GM21360 (cell line): ENCODE results near the gene ALOX12.
"Not testable (repeated sequence)": the region's sequence is repeated elsewhere in the genome, so short reads cannot be mapped to it uniquely, and the experiment has no call there.

ENCODE experiments used
- ATAC-seq: cut with Tn5 transposase; IDR thresholded peaks from one replicate; pipeline ENCODE4 v1.9.1; 2021; ENCODE audit warnings: mild to moderate bottlenecking, moderate library complexity; ENCODE audit not compliant: unreplicated experiment

Gene ALOX12, protein sequence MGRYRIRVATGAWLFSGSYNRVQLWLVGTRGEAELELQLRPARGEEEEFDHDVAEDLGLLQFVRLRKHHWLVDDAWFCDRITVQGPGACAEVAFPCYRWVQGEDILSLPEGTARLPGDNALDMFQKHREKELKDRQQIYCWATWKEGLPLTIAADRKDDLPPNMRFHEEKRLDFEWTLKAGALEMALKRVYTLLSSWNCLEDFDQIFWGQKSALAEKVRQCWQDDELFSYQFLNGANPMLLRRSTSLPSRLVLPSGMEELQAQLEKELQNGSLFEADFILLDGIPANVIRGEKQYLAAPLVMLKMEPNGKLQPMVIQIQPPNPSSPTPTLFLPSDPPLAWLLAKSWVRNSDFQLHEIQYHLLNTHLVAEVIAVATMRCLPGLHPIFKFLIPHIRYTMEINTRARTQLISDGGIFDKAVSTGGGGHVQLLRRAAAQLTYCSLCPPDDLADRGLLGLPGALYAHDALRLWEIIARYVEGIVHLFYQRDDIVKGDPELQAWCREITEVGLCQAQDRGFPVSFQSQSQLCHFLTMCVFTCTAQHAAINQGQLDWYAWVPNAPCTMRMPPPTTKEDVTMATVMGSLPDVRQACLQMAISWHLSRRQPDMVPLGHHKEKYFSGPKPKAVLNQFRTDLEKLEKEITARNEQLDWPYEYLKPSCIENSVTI

GRCh38 chr17:6995500-6996255, at the start of gene ALOX12:
Gene ALOX12, plus strand, starts transcription at chr17:6996049. Its CDS starts 69 bp downstream, at chr17:6996118.
- ATAC-seq, result no peak

GRCh38 chr17:6947745-6948144, 48.1 kb upstream of the ALOX12 start:
- ATAC-seq, result no peak

- ATAC-seq, result no peak
Observed at GRCh38 chr17:6948562-6948961, 47.3 kb upstream of the ALOX12 start.

GRCh38 chr17:6948976-6949375, 46.9 kb upstream of the ALOX12 start:
- ATAC-seq, result no peak

GRCh38 chr17:6950938-6951337, 44.9 kb upstream of the ALOX12 start:
- ATAC-seq, result not testable (repeated sequence)

DNA sequence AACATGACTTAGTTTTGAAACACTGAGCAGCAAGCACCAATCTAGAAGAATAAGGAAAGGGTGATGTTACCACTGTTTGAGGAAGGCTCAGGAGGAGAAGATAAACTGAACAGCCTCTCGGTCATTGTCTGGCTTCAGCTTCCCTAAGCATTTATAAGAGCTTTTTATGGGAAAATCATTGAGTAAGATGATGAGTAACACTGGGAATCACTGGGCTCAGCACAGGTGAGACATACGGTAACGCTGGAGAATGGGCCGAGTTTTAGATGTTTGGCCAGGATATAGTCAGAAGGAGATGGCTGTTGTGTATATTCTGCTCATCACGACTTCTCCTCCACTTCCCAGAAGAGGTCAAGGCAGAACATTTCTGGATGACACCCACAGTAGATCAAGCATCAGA, 42.2 kb upstream of the ALOX12 start:
- ATAC-seq, result no peak

DNA sequence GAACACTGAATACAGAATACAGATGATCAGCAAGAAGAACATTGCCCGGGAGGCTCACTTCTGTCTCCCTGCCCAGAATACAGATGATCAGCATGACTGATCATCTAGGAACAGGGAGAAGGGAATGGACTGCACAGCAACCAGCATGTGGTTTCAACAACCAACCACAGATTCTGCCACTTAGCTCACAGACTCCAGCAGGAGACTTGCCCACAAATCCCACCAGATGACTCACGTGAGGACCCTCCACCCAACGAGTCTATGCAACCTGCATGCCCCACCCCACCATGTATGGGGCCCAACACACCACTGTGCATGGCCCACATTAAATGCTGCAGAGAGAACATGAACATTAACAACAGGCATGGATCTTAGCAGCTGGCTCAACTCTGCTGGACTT, 36.1 kb upstream of the ALOX12 start:
- ATAC-seq, result no peak

GRCh38 chr17:6969323-6969726, 26.5 kb upstream of the ALOX12 start:
- ATAC-seq, result no peak

DNA sequence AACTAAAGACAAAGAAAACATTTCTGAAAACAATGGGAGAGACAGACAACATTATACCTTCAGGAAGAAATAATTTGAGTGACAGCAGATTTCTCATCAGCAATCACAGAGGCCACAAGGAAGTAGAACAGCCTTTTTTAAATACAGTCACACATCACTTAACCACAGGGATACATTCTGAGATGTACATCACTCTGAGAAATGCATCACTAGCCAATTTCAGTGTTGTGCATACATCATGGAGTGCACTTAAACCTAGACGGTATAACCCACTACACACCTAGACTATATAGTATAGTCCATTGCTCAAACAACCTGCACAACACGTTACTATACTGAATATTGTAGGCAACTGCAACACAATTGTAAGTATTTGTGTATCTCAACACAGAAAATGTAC, 24.9 kb upstream of the ALOX12 start:
- no peak for ATAC-seq

- not testable (repeated sequence) for ATAC-seq
Observed at GRCh38 chr17:6979440-6979839, 16.4 kb upstream of the ALOX12 start.

GRCh38 chr17:6981426-6981825, 14.4 kb upstream of the ALOX12 start:
- no peak for ATAC-seq

DNA sequence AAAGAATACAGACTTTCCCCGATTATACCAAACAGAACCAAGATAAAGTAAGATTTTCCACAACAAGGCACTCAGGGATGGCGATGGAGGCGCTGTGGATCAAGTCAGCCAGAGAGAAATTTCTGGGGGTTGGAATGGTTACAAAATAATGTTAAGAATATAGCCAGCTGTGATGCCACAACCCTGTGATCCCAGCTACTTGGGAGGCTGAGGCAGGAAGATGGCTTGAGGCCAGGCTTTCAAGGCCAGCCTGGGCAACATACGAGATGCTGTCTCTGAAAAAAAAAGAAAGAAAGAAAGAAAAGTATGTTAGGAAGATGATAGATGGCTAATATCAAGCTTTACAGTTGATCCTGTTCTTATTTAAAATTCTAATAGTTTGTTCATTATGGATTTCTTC, 10.6 kb upstream of the ALOX12 start:
- no peak for ATAC-seq

DNA sequence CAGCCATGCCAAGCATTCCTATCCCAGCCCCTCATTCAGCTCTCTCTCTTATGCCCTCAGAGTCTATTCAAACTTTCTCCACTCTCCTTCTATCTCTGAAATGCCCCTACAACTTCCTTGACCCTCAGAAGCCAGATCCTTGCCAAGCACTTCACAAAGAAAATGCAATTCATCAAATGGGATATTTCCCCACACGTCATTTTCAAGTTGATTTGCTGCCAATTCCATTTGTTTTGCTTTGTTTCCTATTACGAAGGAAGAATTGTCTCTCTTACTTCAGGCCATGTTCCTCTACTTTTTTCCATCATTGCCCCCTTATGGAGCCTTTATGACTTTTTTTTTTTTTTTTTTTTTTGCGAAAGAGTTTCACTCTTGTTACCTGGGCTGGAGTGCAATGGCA, 9.2 kb upstream of the ALOX12 start:
- no peak for ATAC-seq

GRCh38 chr17:6989779-6990178, 6.1 kb upstream of the ALOX12 start:
- no peak for ATAC-seq

- ATAC-seq, result not testable (repeated sequence)
Observed at GRCh38 chr17:6993613-6994056, 2.2 kb upstream of the ALOX12 start.

DNA sequence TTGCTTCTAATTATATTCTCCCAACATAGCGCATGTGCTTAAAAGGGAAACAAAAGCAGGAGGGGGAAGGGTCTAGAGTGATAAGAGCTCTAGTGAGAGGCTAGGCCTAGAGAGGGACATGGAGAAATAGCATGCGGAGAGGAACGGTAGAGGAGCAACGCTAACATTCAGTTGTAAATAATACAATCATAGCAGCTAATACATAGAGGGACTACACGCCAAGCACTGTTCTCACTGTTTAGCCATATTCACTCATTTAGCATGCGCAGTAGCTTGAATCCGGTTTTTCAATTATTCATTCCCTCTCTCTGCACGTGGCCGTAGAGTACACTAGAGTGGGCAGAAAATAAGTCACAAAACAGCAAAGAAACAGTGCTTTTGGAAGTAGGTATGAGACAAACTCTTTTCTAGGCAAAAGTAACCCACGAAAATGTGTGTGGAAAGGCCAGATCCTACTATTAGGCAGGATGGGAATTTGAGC, 1.7 kb upstream of the ALOX12 start:
- ATAC-seq, result no peak

DNA sequence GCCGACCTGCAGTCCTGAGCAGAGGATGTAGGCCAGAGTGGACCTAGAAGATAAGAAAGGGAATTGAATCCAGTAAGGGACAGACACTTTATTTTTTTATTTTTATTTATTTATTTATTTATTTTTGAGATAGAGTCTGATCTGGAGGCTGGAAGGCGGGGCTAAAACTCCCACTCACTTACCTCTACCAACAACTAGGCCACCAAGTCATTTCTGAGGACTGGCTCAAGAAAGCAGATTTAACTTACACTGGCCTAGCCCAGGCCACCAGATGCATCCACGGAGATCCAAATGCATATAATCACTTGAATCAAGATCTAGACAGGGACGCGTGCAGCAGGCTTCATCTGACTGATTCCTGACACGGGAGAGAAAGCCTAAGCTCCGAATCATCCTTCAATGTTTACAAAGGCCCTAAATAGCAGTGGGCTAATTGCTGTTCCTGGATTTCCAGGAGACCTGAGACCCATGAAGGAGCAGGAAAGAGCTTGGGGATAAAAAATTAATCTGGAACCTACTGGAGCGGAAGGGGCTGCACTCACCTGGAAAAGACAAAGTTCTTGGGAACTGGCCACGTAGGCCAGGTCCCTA, 1.1 kb upstream of the ALOX12 start:
- no peak for ATAC-seq

- no peak for ATAC-seq
Observed at GRCh38 chr17:6996256-6997011, 585 bp downstream of the ALOX12 start.

DNA sequence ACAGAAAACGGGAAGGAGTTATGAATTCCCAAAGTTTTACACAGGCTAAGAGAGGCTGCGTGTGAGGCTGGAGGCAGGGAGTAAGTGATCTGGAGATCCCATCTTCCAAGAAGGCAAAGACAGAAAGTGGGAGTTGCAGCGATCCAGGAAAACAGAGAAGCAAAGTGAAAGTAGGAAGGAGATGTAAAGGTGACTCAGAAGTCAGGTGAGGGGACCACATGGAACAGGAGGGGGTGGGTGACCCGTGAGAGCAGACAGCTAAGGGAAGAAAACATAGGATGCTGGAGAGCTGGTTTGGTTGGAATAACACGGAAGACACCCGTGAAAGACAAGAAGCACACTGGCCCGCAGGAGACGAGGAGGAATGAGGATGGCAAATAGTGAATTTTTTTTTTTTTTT, 1.3 kb downstream of the ALOX12 start:
- no peak for ATAC-seq

GRCh38 chr17:6998855-6999508, 3.1 kb downstream of the ALOX12 start:
- ATAC-seq, result no peak
